ENCODE data around the gene EPHB3.

Gene EPHB3

GRCh38 chr3:184543843-184544512 is 17.6 kb upstream of the EPHB3 start:
- peak; percentile 63 for DNase-seq (ENCODE audit: low read depth)

- DNase-seq (ENCODE audit: low read depth): no peak
Observed at GRCh38 chr3:184544513-184544861, 17.1 kb upstream of the EPHB3 start.

GRCh38 chr3:184545769-184546168 is 15.8 kb upstream of the EPHB3 start:
- DNase-seq (ENCODE audit: low read depth): no peak

- no peak for DNase-seq (ENCODE audit: low read depth)
Observed at GRCh38 chr3:184546252-184546651, 15.3 kb upstream of the EPHB3 start.

GRCh38 chr3:184549796-184550577 is 11.6 kb upstream of the EPHB3 start:
- no peak for DNase-seq (ENCODE audit: low read depth)

- DNase-seq (ENCODE audit: low read depth): no peak
Observed at GRCh38 chr3:184551103-184551502, 10.5 kb upstream of the EPHB3 start.

GRCh38 chr3:184551614-184552256 is 9.8 kb upstream of the EPHB3 start:
- DNase-seq (ENCODE audit: low read depth): no peak

GRCh38 chr3:184552296-184552695 is 9.3 kb upstream of the EPHB3 start:
- DNase-seq (ENCODE audit: low read depth): no peak

GRCh38 chr3:184552863-184553262 is 8.7 kb upstream of the EPHB3 start:
- DNase-seq (ENCODE audit: low read depth): no peak

- no peak for DNase-seq (ENCODE audit: low read depth)
Observed at GRCh38 chr3:184553385-184553784, 8.2 kb upstream of the EPHB3 start.

GRCh38 chr3:184554461-184554860 is 7.1 kb upstream of the EPHB3 start:
- no peak for DNase-seq (ENCODE audit: low read depth)

GRCh38 chr3:184556582-184557347 is 4.8 kb upstream of the EPHB3 start:
- DNase-seq (ENCODE audit: low read depth): no peak

GRCh38 chr3:184557348-184557950 is 4.1 kb upstream of the EPHB3 start:
- no peak for DNase-seq (ENCODE audit: low read depth)

GRCh38 chr3:184558726-184559125 is 2.9 kb upstream of the EPHB3 start:
- DNase-seq (ENCODE audit: low read depth): no peak

GRCh38 chr3:184559336-184559735 is 2.2 kb upstream of the EPHB3 start:
- no peak for DNase-seq (ENCODE audit: low read depth)

- DNase-seq (ENCODE audit: low read depth): no peak
Observed at GRCh38 chr3:184560531-184560930, 1.1 kb upstream of the EPHB3 start.

- DNase-seq (ENCODE audit: low read depth): no peak
Observed at GRCh38 chr3:184561913-184562877, 610 bp downstream of the EPHB3 start.

- DNase-seq (ENCODE audit: low read depth): no peak
Observed at GRCh38 chr3:184562878-184563560, 1.4 kb downstream of the EPHB3 start.

GRCh38 chr3:184563561-184563925 is 2.0 kb downstream of the EPHB3 start:
- no peak for DNase-seq (ENCODE audit: low read depth)

- no peak for DNase-seq (ENCODE audit: low read depth)
Observed at GRCh38 chr3:184563941-184564684, 2.5 kb downstream of the EPHB3 start.

Measured in fibroblast of the conjunctiva (primary cell).